HuH-7.5 (cell line): ENCODE results near the gene ATXN3.

Source experiments
- DNase-seq: peaks from one replicate; pipeline ENCODE4 v3.0.0; 2011; ENCODE audit warnings: low spot score

The ATXN3 gene

DNA sequence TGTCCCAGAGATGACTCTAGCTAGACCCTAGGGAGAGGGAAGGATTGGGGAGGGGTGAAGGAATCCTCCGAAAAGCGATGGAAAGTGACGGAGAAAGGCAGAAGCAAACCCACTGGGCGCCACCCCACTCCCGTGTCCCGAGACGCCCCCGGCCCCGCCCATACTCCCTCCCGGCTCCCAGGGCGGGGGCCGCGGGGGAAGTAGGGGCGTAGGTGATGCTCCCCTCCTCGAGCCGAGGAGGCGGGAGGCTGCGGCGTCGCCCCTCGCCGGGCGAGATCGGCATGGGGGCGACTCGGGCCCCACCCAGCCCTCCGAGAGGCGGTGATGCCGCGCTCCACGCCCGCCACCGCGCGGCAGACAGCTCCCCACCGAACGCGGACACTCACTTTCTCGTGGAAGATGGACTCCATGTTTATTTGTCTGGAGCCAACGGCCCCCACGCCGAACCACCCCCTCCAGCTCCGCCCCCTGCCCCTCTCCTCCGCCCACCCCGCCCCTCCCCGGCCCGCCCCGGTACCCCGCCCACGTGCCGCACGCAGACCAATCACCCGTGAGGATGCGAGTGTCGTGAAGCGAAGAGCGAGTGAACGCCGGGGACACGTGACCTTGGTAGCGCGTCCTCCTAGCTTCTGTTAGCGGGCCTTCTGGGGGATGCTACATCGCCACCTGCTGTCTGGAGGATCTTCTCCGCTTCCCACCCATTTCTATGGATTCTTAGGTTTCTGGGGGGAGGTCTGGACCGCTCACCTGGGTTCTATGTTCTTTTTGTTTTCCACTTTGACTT, at the start of gene ATXN3:
Gene ATXN3 (minus strand): TSS at position 440 of the 784 bp plus-strand sequence. CDS start 30 bp downstream, at position 410.
- peak; percentile 87 for DNase-seq

DNA sequence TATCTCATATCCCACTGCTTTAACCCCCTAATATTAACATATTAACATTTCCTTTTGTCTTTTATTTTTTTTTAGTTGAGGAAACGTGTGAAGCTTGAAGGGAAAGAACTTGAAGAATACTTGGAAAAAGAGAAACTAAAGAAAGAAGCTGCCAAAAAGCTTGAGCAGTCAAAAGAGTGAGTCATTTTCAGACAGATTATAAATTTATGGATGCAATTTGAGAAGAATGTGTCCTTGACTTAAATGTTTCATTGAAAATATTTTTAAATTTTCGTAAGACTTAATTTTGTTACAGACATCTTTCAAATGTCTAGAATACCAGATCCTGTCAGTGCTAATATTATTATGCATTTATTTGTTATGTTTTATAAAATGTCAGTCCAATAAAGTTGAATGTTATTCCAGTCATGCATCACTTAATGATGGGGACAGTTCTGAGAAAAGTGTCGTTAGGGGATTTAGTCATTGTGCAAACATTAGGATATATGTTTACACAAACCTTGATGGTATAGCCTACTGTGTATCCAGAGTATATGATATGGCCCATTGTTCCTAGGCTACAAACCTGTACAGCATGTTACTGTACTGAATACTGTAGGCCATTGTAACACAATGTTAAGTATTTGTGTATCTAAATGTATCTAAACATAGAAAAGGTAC, 48.0 kb upstream of the ATXN3 start:
- DNase-seq, result no peak

DNA sequence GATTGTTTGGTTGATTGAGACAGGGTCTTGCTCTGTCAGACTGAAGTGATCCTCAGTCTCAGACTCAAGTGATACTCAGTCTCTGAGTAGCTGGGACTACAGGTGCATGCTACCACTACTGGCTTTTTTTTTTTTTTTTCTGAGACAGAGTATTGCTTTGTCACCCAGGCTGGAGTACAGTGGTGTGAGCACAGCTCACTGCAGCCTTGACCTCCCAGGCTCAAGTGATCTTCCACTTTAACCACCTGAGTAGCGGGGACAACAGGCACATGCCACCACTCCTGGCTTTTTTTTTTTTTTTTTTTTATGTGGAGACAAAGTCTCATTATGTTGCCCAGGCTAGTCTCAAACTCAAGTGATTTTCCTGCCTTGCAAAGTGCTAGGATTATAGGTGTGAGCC, 47.2 kb upstream of the ATXN3 start:
- no peak for DNase-seq

DNA sequence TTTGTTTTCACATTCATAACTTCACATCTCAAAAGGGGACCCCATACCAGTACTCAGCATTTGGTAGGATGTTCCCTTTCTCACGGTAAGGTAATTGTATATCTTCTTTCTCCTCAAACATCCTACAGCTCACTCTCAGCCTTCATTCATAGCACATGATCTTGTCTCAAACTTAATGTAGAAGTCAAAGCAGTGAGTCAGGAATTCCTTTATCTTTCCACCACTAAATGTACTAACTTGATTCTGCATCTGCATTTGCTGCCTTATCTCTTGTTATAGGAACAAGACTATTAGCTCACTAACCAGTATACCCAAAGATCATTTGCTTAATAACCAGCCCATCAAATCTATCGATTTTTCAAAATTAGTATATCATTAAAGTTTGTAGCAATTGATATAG, 38.3 kb upstream of the ATXN3 start:
- no peak for DNase-seq

DNA sequence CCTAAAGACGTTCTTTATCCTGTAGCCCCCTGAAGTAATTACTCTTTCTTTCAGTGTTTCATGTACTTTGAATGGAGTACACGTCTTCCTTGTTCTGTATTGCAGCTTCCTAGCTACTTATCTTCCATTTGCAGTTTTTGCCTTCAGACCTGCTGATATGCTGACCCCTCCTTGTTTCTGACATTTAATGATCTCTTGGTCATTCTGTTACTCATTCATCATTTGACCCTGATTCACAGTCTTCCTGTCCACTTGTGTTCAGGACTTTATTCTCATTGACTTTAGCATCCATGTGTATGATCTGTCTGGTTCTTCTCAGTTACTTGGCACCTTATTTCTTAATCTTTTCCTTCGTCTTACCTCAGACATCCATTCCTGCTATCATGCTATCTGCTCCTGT, 37.6 kb upstream of the ATXN3 start:
- DNase-seq, result no peak

DNA sequence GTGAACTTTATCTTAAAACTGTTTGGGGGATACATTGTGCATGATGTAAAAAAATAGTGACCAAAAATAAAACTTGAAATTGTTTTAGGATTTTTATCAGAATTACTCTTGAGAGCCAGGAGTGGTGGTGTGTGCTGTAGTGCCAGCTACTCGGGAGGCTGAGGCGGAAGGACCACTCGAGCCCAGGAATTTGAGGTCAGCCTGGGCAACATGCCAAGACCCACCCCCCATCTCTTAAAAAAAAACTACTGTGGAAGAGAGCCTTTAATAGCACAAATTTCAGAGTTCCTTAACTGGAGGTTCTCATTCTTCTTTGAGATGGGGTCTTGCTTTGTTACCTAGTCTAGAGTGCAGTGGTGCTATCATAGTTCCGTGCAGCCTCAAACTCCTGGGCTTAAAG, 36.9 kb upstream of the ATXN3 start:
- no peak for DNase-seq

DNA sequence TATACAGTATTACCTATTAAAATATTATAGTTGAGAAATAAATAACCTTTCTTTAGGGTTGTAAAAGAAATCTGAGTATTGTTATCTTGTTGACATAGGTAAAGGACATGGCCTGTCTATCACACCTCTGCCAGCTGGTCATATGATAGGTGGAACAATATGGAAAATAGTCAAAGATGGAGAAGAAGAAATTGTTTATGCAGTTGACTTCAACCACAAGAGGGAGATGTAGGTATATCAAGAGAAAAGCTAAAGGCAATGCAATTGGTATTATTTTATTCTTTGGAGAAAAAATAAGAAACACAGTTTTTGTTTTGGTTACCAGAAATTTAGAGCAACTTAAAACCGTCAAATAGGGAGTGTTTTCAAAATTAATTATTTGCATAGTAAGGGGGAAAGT, 28.9 kb upstream of the ATXN3 start:
- DNase-seq, result no peak

DNA sequence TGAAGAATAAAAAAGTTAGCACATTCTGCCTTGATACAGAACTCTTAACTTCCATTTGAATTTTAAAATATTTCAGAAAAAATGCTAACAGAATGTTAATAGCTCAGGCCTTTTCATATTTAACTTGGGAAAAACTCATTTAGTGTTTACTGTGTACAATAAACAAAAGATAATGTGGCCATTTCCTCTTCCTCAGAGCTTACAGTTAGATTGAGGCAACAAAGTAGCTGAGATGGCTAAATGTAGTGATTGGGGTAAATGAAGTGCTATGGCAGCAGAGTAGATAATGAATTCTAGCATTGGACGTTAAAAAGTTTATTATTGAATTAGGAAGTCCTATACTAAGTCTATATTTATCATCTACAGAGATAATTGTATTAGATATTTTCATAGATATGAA, 28.1 kb upstream of the ATXN3 start:
- DNase-seq, result no peak

DNA sequence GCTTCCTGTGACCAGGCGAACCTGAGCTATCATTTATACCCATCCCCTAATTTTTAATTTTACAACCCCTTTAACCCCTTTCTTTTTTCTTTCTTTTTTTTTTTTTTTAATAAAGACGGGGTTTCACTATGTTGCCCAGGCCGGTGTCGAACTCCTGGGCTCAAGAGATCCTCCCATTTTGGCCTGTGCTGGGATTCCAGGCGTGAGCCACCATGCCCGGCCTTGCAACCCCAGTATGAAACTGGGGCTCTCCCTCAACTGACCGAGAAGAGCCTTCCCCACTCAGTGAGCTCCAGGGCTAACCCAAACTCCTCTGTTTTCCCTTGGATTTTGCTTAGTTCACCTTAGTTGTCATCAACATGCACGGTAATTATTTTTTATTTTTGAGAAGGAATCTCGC, 16.4 kb upstream of the ATXN3 start:
- DNase-seq, result no peak

DNA sequence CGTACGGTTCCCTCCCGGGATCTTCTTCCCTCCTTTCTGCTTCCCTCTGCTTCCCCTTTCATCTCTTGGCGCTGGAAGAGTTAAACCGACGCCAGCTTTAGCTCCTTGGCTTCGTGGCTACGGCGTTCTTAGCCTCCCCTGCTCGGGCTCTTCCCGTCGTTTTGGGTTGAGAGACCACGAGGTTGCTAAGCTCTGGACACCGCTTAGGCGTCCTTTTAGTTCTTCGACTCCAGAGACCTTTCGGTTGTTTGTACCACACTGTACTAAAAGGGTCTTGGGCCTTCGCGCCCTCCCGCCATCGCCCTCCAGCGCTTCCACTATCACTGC, 15.9 kb upstream of the ATXN3 start:
- no peak for DNase-seq

DNA sequence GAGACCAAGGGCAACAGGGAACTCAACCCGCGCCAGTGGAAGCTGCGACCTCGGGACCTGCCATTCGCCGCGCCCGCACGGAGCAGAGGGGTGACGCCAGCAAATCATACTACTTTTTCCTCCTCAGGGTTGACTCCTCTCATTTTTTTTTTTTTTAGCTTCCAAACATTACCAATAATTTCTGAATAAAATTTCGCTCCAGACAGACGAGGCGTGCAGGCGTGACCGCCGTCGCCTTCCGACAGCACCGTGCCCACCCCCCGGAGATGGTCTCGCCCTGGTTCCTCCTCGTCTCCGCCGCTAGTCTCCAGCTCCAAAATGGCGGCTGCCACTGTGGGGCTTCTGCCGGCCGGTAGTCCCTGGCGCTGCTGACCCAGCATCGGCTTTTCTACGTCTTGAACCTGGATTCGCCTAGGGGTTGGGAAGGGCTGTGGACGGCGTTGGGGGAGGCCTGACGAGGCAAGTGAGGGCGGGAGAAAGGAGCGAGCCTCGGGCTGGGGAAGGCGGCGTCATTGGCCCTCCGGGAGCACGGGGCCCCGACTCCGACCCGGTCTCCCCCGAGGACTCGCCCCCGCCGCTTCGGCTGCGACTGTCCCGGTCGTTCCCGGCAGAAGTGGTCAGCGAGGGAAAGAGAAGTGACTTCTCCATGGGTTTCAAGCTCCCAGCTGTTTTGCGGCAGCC, 15.4 kb upstream of the ATXN3 start, which contains the start of the genes CPSF2 and NDUFB1:
Gene CPSF2 (plus strand): TSS at position 300 of the 681 bp plus-strand sequence. CDS start 9,016 bp downstream, outside the sequence.
Gene NDUFB1 (minus strand): TSS at position 37 of the 681 bp plus-strand sequence. CDS start 4,069 bp downstream, outside the sequence.
- peak; percentile 83 for DNase-seq

DNA sequence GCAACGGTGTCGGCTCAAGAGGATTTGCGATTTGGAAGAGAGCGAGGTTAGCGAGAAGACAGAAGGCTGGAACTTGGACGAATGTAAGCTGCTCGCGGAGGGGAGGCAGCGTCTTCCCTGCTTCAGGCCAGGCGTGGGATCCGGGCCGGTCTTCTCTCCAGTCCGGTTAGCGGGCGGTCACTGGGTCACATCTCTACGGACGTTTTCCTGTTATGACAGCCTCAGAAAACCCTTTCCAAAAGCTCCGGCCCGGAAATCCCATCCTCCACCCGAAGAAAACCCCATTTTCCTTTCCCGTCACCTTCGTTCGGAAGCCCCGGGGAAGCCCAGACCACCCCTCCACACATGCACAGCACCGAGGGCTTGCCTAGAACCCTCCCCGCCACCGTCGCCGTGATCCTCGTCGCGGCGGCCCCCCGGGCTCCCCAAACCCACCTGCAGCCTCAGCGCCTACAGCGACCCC, 14.9 kb upstream of the ATXN3 start:
- peak; percentile 40 for DNase-seq

DNA sequence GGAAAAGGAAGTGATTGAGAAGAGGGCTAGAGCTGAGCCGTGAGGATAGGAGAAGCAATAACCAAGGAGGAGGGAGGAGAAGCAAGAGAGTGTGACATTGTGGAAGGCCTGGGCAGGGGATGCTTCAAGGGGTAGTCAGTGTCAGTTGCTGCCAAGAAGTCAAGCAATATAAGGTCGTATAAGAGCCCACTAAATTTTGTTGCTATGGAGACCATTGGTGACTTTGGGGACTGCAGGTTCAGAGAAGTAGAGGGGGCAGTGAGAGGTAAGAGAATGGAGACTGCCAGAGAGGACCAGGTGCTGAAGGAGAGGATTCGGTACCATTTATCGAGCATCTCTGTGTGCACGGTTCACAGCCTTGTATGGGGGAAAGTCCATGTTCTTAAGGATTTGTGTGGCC, 3.1 kb upstream of the ATXN3 start:
- DNase-seq, result no peak

DNA sequence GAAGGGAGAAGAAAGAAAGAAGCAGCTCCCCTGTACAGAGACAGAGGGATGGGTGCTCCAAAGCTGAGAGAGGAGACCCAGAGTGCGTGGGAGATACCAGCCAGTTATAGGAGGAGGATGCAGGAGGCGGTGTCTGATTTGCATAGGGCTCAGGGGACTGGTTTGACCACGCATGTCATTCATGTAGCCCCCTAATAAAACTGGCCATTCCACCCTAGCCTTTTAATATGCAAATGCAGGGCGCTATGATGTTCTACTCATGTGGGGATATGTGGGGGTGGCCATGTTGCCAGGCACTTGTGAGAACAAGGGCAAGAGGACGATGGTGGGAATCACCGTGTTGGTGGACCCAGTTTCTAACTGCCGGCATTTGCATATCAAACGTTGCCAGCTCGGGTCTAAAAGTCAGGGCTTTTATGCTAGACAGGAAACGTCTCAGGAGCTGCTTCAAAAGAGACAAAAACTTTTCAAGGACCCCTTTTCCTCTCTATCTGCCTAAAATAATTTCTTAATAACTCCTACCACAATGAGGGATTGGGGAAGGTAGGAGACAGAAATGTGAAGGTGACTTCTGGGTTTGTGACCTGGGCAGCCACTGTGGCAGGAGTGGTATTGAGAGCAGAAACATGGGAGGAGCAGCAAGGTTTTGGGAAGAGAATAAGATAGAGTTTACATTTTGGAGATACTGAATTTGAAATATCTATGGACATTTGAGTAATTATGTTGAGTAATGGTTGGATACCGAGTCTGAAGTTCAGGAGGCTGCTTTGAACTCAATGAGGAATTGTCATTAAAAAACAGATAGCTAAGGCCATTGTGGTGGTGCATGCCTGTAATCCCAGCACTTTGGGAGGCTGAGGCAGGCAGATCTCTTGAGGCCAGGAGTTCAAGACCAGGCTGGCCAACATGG, 2.2 kb upstream of the ATXN3 start:
- no peak for DNase-seq

DNA sequence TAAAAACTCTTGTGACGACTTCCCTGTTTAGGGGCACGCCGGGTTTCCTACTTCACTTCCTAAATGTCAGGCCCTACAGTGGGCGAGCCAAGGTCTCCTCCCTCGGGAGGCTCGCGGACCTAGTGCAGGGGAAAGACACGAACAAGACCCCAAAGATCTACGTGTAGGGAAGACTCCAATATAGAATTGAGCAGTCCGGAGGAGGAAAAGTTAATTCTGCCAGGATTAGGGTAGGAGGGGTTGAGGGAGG, 564 bp downstream of the ATXN3 start:
- DNase-seq, result peak; percentile 32

DNA sequence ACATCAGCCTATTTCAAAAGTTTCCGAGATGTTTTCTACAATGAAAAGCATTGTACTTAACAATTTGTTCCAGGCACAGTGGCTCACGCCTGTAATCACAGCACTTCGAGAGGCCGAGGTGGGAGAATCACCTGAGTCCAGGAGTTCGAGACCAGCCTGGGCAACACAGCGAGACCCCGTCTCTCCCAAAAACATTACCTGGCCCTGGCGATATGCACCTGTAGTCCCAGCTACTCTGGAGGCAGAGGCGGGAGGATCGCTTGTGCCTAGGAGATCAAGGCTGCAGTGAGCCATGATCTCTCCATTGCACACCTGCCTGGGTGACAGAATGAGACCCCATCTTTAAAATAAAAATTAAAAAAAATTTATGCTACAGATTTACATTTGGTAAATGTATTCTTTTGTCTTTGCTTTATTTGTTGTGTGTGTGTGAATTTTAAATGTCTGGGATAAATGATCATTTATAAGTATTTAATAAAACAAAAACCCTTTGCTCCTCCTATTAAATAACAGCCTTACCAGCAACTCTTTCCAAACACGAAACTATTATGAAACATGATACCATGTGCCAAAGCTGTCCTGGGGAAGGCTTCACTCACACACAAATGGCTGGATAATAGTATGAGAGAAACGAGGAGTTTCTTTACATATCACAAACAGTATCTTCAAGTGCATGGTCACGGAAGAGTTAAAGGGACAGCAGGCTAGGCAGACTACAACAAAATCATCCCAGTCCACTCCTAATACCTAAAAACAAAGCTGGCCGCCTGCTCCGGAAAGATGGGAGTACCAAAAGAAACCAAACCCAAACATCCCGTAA, 1.1 kb downstream of the ATXN3 start:
- DNase-seq, result peak; percentile 12

DNA sequence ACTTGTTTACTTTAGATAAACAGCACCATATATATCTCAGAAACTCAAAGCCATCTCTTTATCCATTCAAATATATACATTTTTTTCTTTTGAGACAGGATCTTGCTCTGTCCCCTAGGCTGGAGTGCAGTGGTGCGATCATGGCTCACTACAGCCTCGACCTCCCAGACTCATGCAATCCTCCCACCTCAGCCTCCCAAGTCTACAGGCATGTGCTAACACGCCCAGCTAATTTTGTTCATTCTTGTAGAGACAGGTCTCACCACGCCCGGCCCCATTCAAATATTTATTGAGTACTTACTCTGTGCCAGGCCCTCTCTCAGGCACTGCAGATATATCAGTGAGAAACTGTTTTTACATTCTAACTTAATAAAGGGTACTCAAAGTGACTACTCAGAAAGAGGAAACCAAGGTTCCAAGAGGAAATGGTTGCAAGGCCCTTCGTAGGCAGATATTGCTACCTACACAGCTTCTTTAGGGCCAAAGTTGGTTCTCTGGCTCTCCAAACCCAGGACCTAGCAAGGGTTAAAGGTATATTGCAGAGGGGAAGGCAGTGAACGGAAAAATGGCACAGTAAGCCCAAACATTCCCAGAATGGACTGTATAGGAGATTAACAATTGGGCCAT, 2.9 kb downstream of the ATXN3 start:
- DNase-seq, result no peak

DNA sequence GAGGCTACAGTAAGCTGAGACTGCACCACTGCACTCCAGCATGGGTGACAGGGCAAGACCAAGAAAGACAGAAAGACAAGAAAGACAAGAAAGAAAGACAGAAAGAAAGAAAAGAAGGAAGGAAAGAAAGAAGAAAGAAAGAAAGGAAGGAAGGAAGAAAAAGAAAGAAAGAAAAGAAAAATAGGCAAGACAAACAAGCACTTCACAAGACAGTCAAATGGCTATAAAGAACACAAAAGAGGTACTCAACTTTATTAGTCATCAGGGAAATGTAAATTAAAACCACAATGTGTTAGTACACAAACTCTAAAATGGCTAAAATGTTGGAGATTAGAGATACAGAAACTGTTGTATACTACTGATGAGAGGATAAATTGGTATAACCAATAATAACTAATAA, 6.6 kb downstream of the ATXN3 start:
- no peak for DNase-seq

DNA sequence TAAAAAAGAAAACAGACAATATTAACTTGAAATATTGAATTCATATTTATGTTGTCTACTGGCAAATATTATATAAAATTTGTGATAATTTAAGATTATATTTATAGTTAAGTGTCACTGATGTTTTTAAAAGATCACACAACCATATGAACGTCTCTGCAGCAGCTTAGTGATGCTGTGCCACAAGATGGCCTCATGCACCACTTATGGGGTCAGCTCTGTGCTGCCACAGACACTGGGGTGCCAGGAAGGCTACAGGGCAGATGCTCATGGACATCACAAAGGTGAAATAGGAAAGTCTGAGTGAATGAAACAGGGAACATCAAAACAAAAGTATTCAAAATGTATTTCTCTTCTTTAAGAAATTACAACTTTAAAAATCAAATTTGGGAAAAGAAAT, 13.1 kb downstream of the ATXN3 start:
- no peak for DNase-seq

DNA sequence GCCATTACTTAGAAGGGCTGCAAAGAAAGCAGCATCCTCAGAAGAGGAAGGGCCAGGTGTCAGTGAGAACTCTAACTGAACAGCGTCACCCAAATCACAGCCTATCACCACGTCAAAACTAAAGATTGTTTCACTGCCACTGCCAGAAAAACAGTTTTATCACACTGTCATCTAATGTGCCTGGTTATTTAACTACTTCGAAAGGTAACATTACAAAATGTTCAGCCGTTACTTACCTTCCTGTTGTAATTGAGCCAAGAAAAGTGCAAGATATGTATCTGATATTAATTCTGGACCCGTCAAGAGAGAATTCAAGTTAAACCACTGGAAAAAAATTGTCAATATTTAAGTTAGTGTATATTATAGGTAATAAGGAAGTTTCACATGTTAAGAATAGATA, 17.9 kb downstream of the ATXN3 start:
- DNase-seq, result no peak

DNA sequence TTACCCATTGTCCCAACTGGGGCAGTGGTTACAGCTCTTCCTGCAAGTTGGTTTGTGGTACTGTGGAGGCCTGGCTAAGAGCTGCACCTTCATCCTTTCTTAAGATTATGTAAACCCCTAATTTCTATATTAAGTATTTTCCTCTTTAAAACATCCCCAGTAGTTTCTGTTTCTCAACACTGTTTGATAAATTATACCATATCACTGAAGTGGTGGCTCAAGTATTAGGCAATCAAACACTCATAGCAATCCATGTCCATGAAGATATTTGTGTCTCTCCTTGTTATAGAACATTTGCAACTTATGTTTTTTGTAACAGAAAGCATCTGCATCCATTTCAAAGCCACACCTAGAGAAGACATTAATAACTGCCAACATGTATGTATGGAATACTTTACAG, 31.8 kb downstream of the ATXN3 start:
- no peak for DNase-seq
